ENCODE data around the gene INTS6.

Gene INTS6

DNA sequence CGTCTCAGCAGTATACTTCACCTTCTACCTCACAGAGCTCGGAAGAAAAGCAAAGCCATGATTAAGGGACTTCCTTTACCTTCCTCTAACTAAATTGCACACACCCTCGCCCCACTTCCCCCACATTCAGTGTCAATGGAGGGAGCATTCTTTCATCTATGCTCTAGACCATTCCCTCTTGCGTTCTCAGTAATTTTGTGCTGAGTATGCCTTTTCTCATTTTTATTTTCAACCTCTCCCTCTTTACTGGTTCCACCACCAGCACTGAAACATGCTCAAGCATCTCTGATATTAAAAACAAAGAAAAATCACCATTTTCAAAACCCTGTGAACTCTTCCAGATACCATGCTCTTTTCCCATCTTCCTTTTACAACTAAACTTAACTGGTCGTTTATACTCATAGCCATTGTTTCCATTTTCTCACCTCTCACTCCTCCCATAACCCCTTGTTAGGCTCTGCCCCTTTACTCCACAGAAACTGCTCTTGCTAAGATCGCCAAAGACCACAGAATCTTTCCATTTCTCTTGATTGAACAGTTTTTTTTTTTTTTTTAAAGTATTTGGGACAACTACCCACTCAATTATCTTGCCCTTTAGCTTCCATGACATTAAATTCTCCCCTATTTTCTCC is 81.0 kb downstream of the INTS6 start:
- no peak for TF ChIP-seq JUND (IDR thresholded peaks at IDR 0.05; ENCODE audit: low read depth)
- in situ Hi-C loops (cut with HindIII; ENCODE audit: low pct_unique_long_range_greater_than_20kb, low sequenced_read_pairs), result no loop called here
- no peak for DNase-seq (ENCODE audit: low read depth in 1 of 2, low spot score in 1 of 2)

DNA sequence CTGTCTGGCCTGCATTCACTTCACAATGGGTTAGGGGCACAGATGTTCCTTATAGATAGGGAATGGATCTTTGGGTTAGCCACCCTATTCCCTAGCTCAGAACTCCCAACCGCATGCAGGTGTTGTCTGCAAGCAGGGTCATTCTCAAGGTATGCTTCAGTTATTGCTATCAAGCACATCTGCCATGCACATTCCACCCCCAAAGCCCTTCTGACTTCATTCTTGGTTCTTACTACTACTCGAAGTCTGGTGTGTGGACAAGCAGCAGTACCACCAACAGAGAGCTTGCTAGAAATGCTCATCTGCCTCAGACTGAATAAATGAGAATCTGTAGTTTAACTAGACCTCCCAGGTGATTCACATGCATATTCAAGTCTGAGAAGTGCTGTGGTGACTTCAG is 82.0 kb downstream of the INTS6 start:
- in situ Hi-C loops (cut with HindIII; ENCODE audit: low pct_unique_long_range_greater_than_20kb, low sequenced_read_pairs), result no loop called here
- TF ChIP-seq JUND (IDR thresholded peaks at IDR 0.05; ENCODE audit: low read depth), result no peak
- no peak for DNase-seq (ENCODE audit: low read depth in 1 of 2, low spot score in 1 of 2)

DNA sequence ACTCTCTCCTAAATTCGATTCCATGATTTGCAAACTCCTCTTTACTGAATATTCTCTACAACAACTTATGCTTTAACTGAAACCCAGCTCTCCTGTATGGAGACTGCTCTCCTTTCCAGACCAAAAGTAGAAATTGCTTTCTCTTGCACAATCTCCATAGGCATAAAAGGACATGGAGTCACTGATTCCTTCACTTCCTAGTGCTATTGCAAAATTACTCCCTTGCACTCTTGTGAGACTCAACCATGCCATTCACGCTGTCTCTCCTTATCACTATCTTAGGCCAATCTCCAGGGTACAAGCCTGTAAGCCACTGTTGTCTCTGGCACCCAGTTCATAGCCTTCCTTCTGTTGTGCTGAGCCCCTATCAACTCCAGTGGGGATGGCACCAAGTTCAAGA is 82.7 kb downstream of the INTS6 start:
- no peak for TF ChIP-seq JUND (IDR thresholded peaks at IDR 0.05; ENCODE audit: low read depth)
- in situ Hi-C loops (cut with HindIII; ENCODE audit: low pct_unique_long_range_greater_than_20kb, low sequenced_read_pairs), result no loop called here
- no peak for DNase-seq (ENCODE audit: low read depth in 1 of 2, low spot score in 1 of 2)

DNA sequence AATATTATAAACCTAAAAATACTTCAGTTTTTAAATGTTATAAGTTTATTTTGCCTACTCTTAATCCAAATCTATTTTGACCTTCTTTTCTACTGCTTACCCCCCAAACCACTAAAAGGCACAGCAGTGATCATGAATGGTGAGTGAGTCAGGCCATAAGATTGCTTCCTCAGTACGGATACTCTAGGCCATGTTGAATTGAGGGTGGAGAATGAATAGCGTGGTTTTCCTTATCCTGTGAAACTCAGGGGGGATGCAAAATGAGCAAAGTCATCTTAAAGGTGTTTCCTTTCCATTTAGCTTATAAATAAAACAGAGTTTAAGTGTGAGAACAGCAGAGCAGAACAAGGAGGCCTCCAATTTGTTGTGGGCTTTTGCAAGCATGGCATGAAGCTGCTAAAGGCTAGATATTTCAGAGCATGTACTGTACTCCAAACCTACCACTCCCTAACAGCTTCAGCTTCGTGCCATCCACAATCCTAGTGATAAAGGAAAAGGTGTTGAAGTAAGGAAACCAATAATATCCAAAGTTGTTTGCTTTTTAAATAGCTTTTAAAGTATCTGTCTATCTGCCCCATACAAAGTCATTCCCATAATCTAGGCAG is 88.3 kb downstream of the INTS6 start:
- TF ChIP-seq JUND (IDR thresholded peaks at IDR 0.05; ENCODE audit: low read depth), result no peak
- DNase-seq (ENCODE audit: low read depth in 1 of 2, low spot score in 1 of 2), result no peak
- in situ Hi-C loops (cut with HindIII; ENCODE audit: low pct_unique_long_range_greater_than_20kb, low sequenced_read_pairs), result no loop called here

DNA sequence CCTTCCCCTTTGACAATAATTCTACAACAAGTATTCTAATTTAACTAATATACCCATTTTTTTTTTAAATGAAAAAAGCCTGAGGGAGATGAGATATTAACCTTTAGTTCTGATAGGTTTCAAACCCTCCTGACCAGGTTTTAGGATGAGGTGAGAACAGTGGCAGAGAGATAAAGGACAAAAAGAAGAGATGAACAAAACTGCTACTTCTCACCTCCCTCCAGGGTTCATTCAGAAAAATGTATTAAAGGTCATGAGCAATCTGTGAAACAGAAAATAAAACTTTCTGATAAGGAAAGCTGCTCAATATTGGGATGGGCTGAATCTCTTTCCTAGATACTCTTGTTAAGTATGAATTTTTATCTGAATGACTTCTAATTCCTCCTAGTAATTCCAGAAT is 89.2 kb downstream of the INTS6 start:
- DNase-seq (ENCODE audit: low read depth in 1 of 2, low spot score in 1 of 2), result no peak
- TF ChIP-seq JUND (IDR thresholded peaks at IDR 0.05; ENCODE audit: low read depth), result no peak
- in situ Hi-C loops (cut with HindIII; ENCODE audit: low pct_unique_long_range_greater_than_20kb, low sequenced_read_pairs), result no loop called here

DNA sequence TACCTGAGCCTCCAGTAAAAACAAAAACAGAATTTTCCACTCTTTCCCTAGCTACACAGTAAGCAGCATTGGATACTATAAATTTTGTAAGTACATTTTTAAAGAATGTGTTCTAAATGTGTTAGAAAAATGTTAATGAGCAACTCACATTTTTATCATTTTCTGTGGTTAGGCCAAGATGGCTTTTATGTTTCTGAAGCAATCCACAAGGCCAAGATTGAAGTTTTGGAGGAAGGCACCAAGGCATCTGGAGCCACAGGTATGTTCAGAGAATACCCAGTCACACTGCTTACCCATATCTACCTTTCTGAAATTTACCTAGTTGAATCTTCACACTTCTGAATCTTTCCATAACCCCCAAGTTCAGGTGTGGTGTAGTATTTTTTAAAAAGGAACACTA is 91.7 kb downstream of the INTS6 start:
- no peak for TF ChIP-seq JUND (IDR thresholded peaks at IDR 0.05; ENCODE audit: low read depth)
- no peak for DNase-seq (ENCODE audit: low read depth in 1 of 2, low spot score in 1 of 2)
- in situ Hi-C loops (cut with HindIII; ENCODE audit: low pct_unique_long_range_greater_than_20kb, low sequenced_read_pairs), result no loop called here

DNA sequence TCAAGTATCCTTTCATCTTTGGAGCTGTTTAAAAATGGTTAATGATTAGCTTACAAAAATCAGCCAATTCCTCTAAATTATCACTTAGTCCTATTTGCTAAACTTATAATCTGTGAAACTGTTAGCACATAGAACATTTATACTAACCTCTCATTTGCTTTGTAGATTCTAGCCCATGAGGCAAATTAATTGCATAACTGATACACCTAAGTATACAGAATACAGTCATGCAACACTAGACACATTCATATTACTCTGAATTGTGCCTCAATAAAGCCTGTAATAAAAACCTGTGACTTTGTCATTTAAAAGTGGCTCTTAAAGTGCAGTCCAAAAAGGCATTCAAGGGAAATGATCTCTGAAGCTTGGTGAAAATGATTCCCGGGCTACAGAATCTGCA is 92.3 kb downstream of the INTS6 start:
- in situ Hi-C loops (cut with HindIII; ENCODE audit: low pct_unique_long_range_greater_than_20kb, low sequenced_read_pairs), result no loop called here
- no peak for DNase-seq (ENCODE audit: low read depth in 1 of 2, low spot score in 1 of 2)
- no peak for TF ChIP-seq JUND (IDR thresholded peaks at IDR 0.05; ENCODE audit: low read depth)

DNA sequence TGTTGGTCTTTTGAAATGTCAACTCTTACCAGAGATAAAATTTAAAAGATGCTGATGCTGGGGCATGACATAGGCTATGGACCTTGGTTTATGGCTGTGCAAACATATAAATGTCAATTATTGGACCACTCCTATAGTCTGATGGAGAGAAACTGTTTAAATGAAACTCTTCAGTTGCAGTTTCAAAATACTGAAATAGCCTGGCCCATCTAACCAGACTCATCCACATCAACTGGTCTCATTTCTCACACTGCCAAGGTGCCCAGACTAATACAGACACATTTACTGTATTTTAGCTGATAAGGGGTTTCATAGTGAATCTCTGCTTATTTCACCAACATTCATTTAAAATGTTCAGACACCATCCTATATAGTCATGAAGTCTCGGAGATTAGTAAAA is 93.5 kb downstream of the INTS6 start:
- TF ChIP-seq JUND (IDR thresholded peaks at IDR 0.05; ENCODE audit: low read depth), result no peak
- in situ Hi-C loops (cut with HindIII; ENCODE audit: low pct_unique_long_range_greater_than_20kb, low sequenced_read_pairs), result no loop called here
- DNase-seq (ENCODE audit: low read depth in 1 of 2, low spot score in 1 of 2), result no peak

DNA sequence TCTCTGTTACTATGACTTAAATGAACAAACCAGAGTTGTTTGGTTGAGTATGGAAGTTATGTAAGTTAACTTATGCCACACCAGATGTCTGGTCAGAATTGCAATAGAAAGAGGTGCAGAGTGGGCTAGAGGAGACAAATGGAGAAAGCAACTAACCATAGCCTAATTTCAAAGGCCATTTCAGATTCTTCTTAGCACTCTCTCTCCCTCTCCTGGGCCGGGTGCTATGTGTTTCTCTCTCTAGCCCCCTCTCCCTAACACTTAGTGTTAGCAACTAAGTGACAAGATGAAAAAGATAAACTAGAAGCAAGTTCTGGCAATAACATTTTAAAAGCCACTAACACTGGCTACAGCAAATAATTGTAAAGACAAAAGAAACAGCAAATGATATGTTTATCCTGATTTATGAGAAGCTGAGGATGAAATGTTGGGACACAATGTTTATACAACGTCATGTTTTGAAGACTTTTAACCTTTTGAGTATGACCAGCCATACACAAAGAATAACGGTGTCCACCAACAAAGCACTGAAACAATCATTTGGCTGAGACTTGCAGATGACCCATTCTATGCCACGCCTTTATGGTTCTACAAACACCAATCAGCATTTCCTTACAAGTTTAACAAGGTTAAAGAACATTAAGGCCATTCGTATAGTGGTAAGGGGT is 94.8 kb downstream of the INTS6 start:
- in situ Hi-C loops (cut with HindIII; ENCODE audit: low pct_unique_long_range_greater_than_20kb, low sequenced_read_pairs), result no loop called here
- TF ChIP-seq JUND (IDR thresholded peaks at IDR 0.05; ENCODE audit: low read depth), result no peak
- DNase-seq (ENCODE audit: low read depth in 1 of 2, low spot score in 1 of 2), result no peak

DNA sequence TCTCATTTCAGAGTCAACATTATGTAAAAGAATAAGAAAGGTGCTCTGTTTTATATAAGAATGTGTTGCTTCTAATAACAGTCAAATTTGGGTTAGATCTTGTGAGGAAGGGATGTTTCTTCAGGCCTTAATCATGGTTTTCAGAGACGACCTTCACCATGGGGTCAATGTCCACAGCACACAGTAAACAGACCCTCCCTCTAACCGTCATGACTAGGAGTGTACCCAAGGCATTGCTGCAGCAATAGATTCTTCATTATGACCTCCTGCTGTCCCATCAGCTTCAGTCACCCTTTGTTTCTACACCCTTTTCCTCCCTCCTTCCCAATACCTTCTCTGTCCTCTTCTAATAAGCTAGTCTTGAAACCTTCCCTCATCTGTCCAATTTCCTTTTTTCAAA is 97.6 kb downstream of the INTS6 start:
- no peak for TF ChIP-seq JUND (IDR thresholded peaks at IDR 0.05; ENCODE audit: low read depth)
- in situ Hi-C loops (cut with HindIII; ENCODE audit: low pct_unique_long_range_greater_than_20kb, low sequenced_read_pairs), result no loop called here
- DNase-seq (ENCODE audit: low read depth in 1 of 2, low spot score in 1 of 2), result no peak

DNA sequence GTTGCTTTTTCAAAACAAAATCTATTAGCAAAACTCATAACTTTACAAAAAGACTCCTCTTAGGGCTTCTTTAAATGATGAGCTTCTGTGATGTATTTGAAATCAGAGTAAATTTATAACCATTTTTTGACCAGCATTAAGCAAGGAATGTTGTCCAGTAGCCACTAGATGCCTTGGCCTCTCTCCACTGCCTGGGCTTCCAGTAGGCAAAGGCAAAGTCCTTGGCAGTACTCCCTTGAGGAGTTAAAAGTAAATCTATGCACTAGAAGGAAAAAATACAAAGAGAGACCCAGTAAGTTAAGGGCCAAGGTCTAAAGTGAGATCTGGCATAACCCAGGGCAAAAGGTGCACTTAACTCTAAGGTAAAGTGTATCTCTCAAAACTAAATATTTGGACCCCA is 103.8 kb downstream of the INTS6 start:
- in situ Hi-C loops (cut with HindIII; ENCODE audit: low pct_unique_long_range_greater_than_20kb, low sequenced_read_pairs), result no loop called here
- no peak for DNase-seq (ENCODE audit: low read depth in 1 of 2, low spot score in 1 of 2)
- no peak for TF ChIP-seq JUND (IDR thresholded peaks at IDR 0.05; ENCODE audit: low read depth)

DNA sequence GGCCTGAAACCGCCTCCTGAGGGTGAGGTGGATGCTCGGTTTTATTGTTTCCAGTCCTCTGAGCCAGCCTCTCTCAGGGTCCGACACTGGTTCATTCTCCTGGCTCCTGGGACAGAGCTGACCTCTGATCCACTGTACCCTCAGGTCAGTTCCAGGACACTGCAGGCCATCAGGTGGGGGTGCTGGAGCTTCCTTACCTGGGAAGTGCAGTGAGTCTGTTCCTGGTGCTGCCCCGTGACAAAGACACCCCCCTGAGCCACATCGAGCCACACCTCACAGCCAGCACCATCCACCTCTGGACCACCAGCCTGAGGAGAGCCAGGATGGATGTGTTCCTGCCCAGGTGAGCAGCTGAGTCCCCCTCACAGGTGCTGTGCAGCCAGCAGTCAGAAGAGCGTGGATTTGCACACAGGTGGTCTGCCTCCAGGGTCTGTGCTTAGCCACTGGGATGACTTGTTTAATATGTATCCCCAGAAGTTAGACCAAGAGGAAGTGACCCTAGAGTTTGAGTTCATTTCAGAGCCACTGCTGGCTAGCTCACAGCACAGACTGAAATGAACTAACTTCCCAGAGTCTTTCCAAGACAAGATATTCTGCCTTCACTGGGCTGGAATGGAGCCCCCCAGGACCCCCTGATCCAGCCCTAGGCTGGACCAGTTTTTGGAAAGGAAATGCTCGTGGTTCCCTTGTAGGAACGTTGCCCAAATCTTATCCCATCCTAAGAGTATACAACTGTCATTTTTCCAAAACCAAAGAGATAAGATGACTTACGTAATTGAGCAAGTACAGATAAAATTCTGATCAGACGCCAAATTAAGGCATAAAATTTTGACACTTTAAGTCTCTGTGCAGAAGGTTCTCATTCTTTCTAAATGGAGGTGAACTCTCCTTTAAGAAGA is 104.5 kb downstream of the INTS6 start:
- in situ Hi-C loops (cut with HindIII; ENCODE audit: low pct_unique_long_range_greater_than_20kb, low sequenced_read_pairs), result no loop called here
- DNase-seq (ENCODE audit: low read depth in 1 of 2, low spot score in 1 of 2), result no peak
- no peak for TF ChIP-seq JUND (IDR thresholded peaks at IDR 0.05; ENCODE audit: low read depth)

DNA sequence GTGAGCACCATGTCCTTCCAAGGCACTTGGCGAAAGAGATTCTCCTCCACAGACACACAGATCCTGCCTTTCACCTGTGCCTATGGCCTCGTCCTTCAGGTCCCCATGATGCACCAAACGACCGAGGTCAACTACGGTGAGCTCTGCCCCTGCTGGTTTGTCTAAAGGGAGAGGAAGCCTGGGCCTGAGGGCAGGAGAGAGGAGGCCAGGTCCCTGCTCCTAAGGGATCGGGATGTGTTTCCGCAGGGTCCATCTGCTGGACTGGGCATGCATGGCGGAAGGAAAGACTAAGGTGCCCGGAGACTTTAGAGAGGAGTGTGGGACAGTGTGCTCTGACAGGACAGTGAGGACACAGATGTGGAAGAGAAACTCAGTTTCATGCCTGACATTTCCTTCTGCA is 105.7 kb downstream of the INTS6 start:
- no peak for DNase-seq (ENCODE audit: low read depth in 1 of 2, low spot score in 1 of 2)
- TF ChIP-seq JUND (IDR thresholded peaks at IDR 0.05; ENCODE audit: low read depth), result no peak
- in situ Hi-C loops (cut with HindIII; ENCODE audit: low pct_unique_long_range_greater_than_20kb, low sequenced_read_pairs), result no loop called here
